GM21723 (cell line): ENCODE results near the gene MAD1L1.

Experiments used
- ATAC-seq: cut with Tn5 transposase; IDR thresholded peaks from one replicate; pipeline ENCODE4 v1.9.1; 2021; ENCODE audit warnings: mild to moderate bottlenecking, moderate library complexity; ENCODE audit not compliant: unreplicated experiment

Gene MAD1L1

DNA sequence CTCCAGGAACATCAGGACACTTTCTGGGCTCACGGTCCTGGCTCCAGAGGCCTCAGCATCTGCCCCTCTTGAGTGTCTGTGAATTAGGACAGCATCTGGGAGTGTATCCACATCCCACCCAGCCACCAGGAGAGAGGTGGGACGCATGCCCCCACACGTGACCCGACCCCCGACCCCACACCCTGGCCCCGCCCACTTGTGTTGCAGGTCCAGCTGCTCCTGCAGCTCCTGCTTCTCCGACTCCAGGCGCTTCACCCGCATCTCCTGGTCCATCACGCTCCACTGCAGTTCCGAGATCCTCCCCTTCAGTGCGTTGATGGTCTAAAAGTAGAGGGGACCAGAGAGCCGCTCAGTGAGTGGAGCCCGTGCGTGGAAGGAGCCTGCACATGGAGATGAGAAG lies 13.6 kb downstream of the MAD1L1 start:
- ATAC-seq, result no peak

DNA sequence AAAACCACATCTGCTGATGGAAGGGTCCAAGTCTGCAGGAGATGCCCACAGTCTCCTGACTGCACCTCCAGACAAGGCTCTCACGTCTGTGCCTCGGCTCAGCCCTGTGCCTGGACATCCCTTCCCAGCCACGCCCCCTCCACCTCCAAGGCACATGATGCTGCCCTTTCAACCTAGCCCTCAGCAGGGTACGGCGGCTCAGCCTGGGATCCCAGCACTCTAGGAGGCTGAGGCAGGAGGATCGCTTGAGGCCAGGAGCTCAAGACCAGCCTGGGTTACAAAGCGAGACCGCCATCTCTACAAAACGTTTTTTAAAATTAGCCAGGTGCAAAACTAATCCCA lies 14.3 kb downstream of the MAD1L1 start:
- ATAC-seq, result no peak

DNA sequence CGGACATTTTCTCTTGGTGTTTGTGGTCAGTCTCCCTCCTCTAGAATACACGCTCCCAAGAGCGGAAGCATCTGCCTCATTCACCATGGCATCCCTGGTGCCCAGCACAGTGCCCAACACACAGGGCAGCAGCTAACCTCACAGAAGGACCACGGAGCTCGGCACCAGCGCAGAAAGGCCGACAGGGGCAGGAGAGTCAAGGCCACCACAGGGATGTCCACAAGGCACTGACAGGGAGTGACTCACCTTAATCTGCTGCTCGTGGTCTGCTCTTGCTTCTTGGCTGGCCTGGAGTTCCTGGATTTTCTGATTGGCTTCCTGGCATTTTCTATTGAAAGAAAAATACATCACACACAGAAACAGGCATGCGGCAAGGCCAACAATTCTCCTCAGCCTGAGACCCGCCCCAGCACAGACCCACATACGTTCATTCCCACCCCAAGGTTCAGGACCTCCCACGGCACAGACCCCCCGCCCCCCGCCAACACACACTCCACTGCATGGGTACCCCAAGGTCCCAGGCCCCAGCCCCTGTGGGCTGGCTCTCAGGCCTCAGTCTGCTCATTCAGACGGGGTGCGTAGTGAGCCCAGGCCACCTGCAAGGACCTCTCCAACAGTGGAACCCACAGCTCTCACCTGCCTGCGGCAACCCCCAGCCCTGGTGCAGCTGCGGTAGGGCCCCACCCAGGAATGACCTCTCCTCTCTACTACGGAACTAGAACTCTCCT lies 14.9 kb downstream of the MAD1L1 start:
- ATAC-seq, result no peak

DNA sequence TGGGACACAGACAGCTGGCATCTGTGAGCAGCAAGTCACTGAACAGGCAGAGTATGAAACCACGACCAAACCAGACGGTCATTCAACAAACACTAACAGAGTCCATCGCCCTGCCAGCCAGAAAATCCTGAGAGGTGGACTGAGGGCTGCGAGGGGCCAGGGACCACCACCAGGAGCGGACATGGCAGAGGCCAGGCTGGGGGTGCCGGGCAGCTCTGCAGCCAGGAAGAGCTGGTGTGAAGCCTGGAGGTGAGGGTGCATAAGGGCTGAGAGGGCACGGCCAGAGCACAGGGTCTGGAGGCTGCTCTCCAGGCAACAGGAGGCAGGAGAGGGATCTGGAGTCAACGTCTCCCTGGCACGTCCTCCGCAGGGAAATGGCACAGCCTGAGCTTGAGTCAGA lies 15.5 kb downstream of the MAD1L1 start:
- no peak for ATAC-seq

DNA sequence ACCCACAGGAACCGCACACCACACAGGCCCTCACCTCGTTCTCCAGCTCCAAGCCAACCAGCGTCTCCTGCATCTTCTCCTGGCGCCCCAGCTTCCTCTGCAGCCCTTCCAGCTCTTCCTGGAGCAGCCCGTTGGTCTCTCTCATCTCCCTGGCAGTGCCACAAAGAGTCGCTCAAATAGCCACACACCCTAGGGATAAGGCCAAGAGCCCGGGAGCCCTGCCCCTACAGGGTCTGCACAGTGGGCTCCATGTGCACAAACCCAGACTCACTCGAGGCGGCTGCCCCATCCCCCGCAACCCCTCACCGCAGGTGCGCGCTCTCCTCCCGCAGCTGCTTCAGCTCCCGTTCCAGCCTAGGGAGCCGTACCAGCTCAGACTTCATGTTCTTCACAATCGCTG lies 16.9 kb downstream of the MAD1L1 start:
- no peak for ATAC-seq

DNA sequence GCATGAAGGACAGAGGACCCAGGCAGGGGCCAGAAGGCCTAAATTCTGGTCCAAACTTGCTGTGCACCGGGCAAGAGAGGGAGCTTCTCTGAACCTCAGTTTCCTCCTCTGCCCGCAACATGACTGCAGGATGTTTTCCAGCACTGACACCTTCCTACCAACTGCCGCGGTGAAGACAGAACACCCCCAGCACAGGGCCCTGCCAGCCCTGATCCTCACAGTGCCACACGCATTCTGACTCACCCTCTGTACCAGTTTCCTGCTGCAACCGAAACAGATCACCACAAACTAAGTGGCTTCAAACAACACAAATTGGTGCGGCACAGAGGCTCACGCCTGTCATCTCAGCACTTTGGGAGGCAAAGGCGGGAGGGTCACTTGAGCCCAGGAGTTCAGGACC lies 18.1 kb downstream of the MAD1L1 start:
- no peak for ATAC-seq

DNA sequence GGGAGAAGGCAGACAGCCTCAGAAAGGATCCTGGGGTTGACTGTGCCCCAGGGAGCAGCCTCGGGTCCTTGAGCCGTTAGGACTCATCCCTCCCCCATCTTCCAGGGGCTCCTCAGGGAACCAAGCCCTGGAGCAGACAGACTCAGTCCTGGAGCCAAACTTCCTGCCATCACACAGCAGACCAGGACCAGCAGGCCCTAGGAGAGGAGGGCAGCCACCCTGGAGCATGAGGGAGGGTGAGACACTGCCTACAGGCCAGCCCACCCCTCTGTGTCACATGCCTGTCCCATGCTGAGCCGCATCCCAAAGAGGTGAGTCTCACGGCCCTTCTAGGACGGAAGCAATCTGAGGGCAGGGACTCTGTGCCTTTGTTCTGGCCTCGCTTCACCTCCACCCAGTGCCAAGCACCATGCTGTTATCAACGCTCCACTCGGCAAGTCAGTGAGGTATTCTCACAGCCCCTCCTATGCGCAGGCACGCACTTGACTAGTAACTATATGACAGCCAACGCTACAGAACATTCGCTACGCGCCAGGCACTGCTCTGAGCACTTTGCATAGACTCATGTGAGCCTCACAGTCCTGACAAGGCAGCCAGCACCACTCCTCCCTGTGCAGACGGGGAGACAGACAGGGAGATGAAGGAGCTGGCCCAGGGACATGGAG lies 19.1 kb downstream of the MAD1L1 start:
- no peak for ATAC-seq

DNA sequence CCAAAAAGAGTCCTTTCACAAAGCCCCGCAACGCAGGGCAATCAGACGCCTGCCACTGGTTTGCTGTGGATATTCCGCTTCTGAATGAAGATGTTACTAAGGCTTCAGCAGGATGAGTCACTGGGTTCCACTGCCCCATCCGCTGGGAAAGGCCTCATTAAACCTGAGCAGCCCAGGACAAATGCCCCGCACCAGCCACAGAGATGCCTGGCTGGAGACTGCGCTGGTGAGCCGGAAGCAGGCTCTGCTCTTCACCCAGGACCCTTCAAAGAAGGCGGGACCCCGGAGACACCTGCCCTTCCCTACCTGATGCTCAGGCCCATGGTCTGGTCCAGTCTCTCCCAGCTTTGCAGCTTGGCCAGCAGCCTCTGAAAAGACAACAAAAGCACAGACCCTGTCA lies 19.8 kb downstream of the MAD1L1 start:
- ATAC-seq, result no peak

DNA sequence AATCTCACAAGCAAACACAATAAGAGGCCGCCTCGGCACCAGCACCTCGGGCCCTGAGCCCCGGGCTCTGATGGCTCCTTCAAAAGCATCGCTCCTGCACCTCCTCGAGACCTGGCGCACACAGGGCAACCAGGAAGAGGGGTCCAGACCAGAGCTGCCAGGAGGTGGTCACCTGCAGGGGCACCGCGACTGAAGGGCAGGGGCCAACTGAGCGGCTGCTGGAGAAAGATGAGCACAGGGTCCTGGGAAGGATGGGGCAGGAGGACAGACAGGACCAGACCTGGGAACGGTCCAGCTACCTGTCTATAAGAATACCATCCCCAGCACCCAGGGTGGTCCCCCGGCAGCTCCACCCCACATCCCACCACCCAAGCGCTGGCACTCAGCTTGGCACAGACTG lies 20.8 kb downstream of the MAD1L1 start:
- no peak for ATAC-seq

DNA sequence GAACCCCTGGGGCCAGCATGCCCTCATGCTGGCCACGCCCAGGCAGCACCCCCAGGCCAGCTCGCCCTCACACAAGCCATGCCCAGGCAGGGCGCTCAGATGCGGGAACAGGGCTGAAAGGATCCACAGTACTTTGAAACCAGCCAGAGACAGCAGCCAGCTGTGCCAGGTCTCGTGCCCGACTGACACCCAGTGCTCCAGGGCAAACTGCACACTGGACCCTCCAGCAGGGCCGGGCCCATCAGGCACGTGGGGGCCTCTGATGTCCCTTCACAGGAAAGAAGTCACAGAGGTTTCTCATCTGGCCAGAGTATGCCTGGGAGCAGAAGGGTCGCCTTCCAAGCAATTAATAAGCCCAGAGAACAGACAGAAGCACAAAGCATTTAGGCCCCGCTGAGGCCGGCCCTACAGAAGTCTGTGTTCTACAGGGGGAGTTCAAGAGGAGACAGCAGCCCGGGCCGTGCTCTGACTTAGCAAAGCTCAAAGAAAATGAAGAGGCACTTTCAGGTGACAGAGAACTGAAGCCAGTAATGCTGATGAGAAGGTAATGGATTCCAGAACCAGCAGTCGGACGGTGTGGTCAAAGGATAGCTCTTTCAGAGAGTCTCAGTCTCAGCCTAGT lies 21.4 kb downstream of the MAD1L1 start:
- ATAC-seq, result no peak

DNA sequence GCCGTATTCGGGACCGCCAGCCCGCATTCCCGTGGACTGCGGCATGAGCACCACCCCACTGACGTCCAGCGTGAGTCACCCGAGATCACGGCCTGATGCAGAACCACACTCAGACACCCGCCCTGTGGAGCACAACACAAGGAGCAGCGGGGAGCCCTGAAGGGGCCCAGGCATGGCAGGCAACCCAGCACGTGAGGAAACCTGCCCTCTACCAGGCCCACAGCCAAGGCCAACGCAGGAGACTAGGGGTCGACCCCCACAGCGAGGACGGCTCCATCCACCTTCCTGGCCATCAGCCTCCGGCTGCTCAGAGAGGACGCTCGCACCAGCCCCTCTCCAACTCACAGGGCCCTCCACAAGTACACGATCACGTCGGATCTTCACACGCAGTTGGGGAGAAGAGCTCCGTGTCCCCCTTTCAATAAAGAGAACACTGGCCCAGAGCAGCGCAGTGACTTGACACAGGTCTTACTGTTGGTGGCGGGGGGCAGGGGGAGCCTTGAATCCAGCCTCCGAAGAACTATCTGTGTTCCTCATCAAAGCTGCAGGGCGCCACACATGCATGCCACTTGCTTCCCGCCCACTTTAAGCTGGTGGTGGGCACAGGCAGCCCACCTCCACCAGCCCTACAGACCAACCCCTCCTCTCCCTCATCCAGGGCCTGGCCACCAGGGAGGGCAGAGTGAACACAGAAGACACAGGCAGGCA lies 22.0 kb downstream of the MAD1L1 start:
- ATAC-seq, result no peak

DNA sequence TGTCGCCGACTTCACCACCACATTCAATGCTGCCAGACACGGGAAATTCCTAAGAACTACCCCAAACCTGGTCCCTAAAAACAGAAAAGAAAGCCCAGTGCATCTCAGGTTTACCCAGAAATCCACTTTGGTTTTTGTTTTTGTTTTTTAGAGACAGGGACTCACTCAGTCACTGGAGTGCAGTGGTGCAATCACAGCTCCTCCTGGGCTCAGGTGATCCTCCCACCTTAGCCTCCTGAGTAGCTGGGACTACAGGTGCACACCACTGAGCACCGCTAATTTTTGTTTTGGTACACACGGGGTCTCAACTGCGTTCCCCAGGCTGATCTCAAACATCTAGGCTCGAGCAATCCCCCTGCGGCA lies 22.8 kb downstream of the MAD1L1 start:
- peak; percentile 29 for ATAC-seq

DNA sequence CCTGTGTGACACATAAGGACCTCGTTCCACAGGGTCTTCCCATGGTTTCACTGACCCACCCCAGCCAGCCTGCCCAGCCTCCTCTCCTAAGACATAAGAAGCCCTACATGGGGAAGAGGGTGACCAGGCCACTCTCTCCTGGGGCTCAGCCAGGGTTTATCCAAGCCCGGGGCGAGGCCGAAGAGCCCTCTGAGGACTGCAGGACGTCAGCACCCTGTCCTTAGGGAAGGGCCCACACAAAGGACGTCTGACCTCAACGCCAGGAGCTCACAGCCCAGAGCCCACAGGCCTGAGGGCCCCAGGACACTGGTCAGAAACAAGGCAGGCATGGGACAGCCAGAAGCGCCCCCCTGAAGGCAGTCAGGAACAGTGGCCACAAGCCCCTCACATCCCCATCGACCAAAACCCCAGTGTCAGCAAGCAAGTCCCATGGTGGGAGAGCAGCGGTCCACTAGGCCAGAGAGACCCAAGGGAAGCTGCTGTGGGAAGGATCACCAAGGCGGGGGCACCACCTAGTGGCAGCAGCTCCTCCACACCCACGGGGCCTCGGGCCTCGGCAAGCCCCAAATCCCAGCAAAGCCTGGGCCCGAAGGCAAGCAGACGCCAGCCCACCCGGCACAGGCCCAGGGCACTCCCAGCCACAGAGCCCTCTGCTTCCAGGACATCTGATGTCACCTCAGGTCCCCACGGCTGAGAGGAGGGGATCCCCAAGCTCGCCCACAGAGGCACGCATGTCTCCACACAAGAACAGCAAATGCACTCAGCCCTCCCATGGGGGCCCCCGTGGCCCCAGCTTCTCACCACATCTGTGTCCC lies 23.4 kb downstream of the MAD1L1 start:
- ATAC-seq, result peak; percentile 52

DNA sequence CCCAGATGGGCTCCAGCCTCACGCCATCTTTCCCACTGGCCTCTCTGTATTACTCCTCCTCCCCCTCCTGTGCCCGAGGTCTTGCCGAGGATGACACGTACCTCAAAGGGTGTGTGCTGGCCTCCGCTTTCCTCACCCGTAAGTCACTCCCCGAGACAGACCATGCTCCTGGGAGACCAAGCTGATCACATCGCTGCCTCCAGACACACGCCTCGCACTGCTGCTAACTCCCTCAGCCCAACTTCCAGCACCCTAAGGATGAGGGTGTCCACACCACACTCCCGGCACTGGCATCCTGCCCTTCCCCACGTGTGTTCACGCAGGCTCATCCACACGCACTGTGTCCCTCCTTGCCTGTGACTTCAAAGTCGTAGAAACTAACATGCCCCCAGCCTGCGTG lies 24.0 kb downstream of the MAD1L1 start:
- ATAC-seq, result no peak

DNA sequence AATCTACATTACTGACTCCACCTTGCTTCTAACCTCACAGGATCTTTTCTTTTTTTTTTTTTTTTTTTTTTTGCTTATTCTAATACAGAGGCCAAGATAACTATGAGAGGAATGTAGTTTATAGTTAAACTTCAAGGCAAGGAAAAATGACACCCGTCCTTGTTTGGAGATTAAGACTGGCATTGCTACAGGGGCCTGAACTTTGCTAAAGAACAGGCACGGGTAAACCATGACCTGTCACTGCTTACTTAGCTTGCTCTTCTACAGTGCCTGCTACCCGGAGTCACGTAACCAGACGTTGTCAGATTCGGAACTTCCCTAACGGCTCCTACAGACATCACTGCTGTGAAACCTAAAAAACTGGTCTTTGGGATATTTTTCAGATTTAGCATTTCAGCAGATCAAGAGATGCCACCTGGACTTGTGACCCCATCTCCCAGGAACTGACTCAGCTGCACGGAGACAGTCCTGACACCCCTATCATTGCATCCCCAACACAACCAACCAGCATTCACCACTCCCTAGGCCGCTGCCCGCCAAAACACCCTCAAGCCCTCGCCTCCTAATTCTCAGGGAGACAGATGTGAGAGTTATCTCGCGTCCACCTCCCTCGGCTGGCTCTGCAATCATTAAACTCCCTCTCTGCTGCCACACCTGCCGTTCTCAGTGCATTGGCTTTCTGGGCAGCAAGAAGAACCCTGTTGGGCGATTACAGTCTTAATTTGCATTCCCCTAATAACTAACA lies 27.5 kb downstream of the MAD1L1 start:
- ATAC-seq, result no peak

DNA sequence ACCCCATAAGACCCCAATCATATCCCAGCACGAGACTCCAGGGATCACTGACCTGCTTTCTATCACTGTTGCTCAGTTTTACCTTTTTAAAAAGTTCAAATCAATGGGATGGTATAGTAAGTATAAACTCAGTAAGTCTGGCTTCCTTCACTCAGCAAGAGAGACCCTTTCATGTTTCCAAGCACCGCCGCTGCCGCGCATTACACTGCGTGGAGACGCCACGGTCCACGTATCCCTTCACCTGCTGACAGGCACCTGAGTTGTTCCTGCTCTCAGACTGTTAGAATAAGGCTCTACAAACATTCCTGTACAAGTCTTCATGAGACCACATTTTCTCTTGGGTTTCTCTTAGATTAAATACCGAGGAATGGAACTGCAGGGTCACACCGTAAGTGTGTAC lies 28.3 kb downstream of the MAD1L1 start:
- ATAC-seq, result no peak

DNA sequence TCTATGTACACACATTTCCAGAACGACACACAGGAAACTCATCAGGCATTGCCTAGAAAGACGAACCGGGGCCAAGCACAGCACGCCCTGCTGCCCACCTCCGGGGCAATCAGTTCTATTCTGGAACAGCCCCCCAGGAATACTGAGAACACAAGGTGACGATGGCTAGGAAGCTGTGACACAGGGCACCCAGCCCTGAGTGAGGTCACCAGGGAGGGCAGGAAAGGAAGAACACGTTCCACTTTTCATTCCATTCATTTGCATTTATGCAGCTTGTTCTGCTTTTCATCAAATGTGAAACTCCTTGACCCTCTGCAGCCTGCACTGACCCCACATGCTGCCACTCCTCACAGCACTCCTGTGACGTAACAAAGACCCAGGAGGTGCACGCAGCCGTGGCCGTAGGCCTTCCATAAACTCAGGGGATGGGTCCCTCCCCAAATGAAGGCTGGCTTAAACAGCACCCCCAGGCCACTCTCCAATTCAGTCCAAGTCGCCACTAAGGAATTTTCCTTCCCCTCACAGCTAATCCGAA lies 28.9 kb downstream of the MAD1L1 start:
- ATAC-seq, result no peak

DNA sequence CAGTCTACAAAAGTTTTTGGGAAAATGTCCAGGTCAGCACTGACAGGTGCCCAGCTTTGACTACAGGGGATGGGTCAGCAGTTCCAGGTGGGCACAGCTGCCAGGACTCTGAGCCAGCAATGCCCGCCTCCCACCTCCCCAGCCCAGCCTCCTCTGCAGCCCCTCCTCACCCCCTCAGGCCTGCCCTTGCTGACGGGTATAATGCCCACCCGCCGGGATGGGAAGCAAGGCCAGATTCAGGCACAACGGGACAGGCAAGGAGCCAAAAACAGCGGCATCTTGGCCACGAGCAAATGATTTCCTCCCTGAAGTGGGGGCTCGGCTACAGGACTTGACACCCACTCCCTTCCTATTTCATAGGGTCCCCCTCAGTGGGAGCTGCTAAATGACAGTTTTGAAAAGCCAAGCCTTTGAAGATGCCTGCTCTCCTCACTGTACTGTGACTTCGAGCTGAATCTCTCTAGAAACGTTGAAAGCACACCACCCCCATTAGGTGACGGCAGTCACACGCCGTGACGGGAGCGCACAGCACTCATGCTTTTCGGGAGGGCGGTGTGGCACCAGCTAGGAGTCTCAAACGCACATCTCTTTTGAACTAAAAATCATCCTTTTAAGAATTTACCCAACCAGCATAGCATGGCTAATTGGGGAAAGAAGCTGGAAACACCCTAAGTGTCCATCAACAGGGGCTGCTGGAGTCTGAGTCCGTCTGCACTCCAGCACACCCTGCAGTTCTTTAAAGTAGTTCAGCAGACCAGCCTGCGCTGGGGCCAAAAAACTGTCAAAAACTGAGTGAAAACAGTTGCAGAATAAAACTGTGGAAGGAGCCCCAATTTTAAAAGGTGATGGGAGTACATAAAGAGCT lies 29.6 kb downstream of the MAD1L1 start:
- ATAC-seq, result no peak

DNA sequence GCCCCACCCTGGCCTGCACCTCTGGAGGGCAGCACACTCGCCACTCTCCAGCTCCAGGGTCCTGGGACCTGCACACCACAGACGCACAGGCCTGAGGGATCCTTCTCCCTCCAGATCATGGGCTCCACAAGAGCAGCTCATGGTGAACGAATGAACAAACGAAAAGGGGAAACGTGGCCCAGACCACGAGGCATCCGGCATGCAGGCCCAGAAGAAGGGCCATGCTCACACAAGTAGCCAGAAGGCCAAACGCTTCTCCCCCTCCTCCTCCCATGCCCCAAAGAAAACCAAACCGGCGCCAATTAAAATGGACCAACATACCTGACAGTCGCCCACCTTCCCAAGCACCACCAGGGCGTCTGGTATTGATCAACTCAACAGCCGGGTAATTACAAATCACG lies 30.4 kb downstream of the MAD1L1 start:
- ATAC-seq, result no peak
